Gastroesophageal sphincter (tissue), 4 donors: ENCODE results near the gene CCDC188. TPM values are rescaled to one million over a fixed set of nuclear protein-coding genes. Genes with fewer than 3 reads are reported as not detected.

Experiments used
- ATAC-seq: fragments of 150-250 bp; one replicate; pipeline ENCODE4 v1.9.1; 2016; ENCODE audit warnings: mild to moderate bottlenecking, moderate library complexity
- H3K27ac ChIP-seq, 4 donors: fragments of 200-600 bp; sonication (generic) in 3 of 4; 1 replicate in 3 of 4; 2 replicates in 1 of 4; pipeline ENCODE4 v1.5.1; 2016 to 2019
- H3K27me3 ChIP-seq: fragments of 200-600 bp; sonication (generic); one replicate; pipeline ENCODE4 v1.5.1; 2019
- H3K36me3 ChIP-seq, 2 donors: fragments of 200-600 bp; sonication (generic); one replicate each; pipeline ENCODE4 v1.5.1; 2019; ENCODE audit warnings: control low read depth in 1 of 2
- H3K4me1 ChIP-seq, 3 donors: fragments of 200-600 bp; sonication (generic); 1 replicate in 2 of 3; 2 replicates in 1 of 3; pipeline ENCODE4 v1.5.1; 2016 to 2019; ENCODE audit warnings: control low read depth in 2 of 3
- H3K4me3 ChIP-seq, 2 donors: fragments of 200-600 bp; sonication (generic); one replicate each; pipeline ENCODE4 v1.5.1; 2019; ENCODE audit warnings: mild to moderate bottlenecking in 1 of 2, moderate library complexity in 1 of 2
- H3K9me3 ChIP-seq, 3 donors: fragments of 200-600 bp; sonication (generic); one replicate each; pipeline ENCODE4 v1.5.1; 2017 to 2019; ENCODE audit warnings: control low read depth in 2 of 3
- CTCF ChIP-seq, 4 experiments: fragments of 200-600 bp in 2 of 4; fragments of 450-650 bp in 2 of 4; sonication (generic) in 1 of 4; IDR thresholded peaks; one replicate each; pipeline ENCODE4 v1.5.1; 2017 to 2019; ENCODE audit warnings: antibody characterized with exemption in 4 of 4, mild to moderate bottlenecking in 2 of 4, moderate library complexity in 2 of 4
- EP300 ChIP-seq: sonication (generic); formaldehyde crosslinking; IDR thresholded peaks from one replicate; pipeline ENCODE4 v1.6.1; 2017; ENCODE audit warnings: antibody characterized with exemption, mild to moderate bottlenecking
- POLR2A ChIP-seq, 2 donors: fragments of 450-650 bp; IDR thresholded peaks; one replicate each; pipeline ENCODE4 v1.6.1; 2017; ENCODE audit warnings: antibody characterized with exemption in 2 of 2, mild to moderate bottlenecking in 2 of 2, moderate library complexity in 1 of 2
- POLR2AphosphoS5 ChIP-seq: sonication (generic); formaldehyde crosslinking; IDR thresholded peaks from one replicate; pipeline ENCODE4 v1.6.1; 2017; ENCODE audit warnings: antibody characterized with exemption
- WGBS, 2 donors: methylation state at CpG; one replicate each; pipeline ENCODE4 v1.1.5; 2018; ENCODE audit warnings: low coverage in 1 of 2; 5-methylcytosine and 5-hydroxymethylcytosine counted together
- total RNA-seq, 4 donors: library from RNA; depleted of rRNA; stranded (reverse); fragments of >200 nt; gene quantifications; one replicate each; pipeline ENCODE4 v1.1.0, GENCODE V29; 2016

Gene CCDC188
- total RNA-seq, 4 donors from 2014 or later: not detected

- WGBS, 2 donors: 78% methylated on average over 8 of the region's 25 CpGs; no CpG with 5 or more reads in 1 of the 2 donors
- Histone ChIP-seq H3K27ac (peak overlapping the region in 1 of 4 donors; percentile 51), H3K9me3 (no peaks in the 10 kb centered on the region), H3K4me1 (peaks cover 4 to 68% (median 52%) of the 10 kb centered on the region in 3 donors), H3K36me3 (peaks cover 0 to 21% of the 10 kb centered on the region in 2 donors), H3K27me3 (no peaks in the 10 kb centered on the region), H3K4me3 (no peak overlapping the region)
- ATAC-seq: no peak
- TF ChIP-seq CTCF (IDR thresholded peaks at IDR 0.05): no peak
- TF ChIP-seq POLR2A (IDR thresholded peaks at IDR 0.05): no peak
- TF ChIP-seq POLR2AphosphoS5: no peak
- TF ChIP-seq EP300: no peak
Measured at GRCh38 chr22:20135806-20136602, 14.9 kb downstream of the CCDC188 start.

- TF ChIP-seq POLR2AphosphoS5: no peak
- TF ChIP-seq POLR2A (IDR thresholded peaks at IDR 0.05): no peak
- TF ChIP-seq CTCF (IDR thresholded peaks at IDR 0.05): no peak
- no peak for TF ChIP-seq EP300
- Histone ChIP-seq H3K27ac (peak overlapping the region in 1 of 4 donors; percentile 51), H3K9me3 (no peaks in the 10 kb centered on the region), H3K4me3 (no peak overlapping the region), H3K36me3 (peaks cover 0 to 14% of the 10 kb centered on the region in 2 donors), H3K4me1 (peaks cover 4 to 75% (median 52%) of the 10 kb centered on the region in 3 donors), H3K27me3 (no peaks in the 10 kb centered on the region)
- WGBS, 2 donors: no CpG with 5 or more reads among the region's 4 CpGs
- no peak for ATAC-seq
Measured at GRCh38 chr22:20135265-20135664, 15.6 kb downstream of the CCDC188 start.

- no peak for ATAC-seq
- peak overlapping the region in 1 of 4 donors; percentile 19 for H3K27ac ChIP-seq
- H3K36me3 ChIP-seq: peaks cover 0 to 1% of the 10 kb centered on the region in 2 donors
- TF ChIP-seq CTCF (IDR thresholded peaks at IDR 0.05) (no peak), POLR2AphosphoS5 (no peak), EP300 (no peak), POLR2A (IDR thresholded peaks at IDR 0.05) (no peak)
- H3K4me3 ChIP-seq: no peak overlapping the region
- no peaks in the 10 kb centered on the region for H3K9me3 ChIP-seq
- WGBS, 2 donors: 20% methylated on average over 2 of the region's 12 CpGs; no CpG with 5 or more reads in 1 of the 2 donors
- H3K4me1 ChIP-seq: peaks cover 4 to 78% (median 52%) of the 10 kb centered on the region in 3 donors
- H3K27me3 ChIP-seq: no peaks in the 10 kb centered on the region
Measured at GRCh38 chr22:20133930-20134549, 16.8 kb downstream of the CCDC188 start.

- Histone ChIP-seq H3K27ac (peak overlapping the region in 2 of 4 donors; percentile 95 to 99), H3K9me3 (no peaks in the 10 kb centered on the region), H3K36me3 (peaks cover 0 to 4% of the 10 kb centered on the region in 2 donors), H3K27me3 (no peaks in the 10 kb centered on the region), H3K4me3 (peak overlapping the region; percentile 75 to 99), H3K4me1 (peaks cover 4 to 67% (median 49%) of the 10 kb centered on the region in 3 donors)
- no peak for ATAC-seq
- TF ChIP-seq POLR2AphosphoS5 (no peak), EP300 (no peak), POLR2A (IDR thresholded peaks at IDR 0.05) (no peak), CTCF (IDR thresholded peaks at IDR 0.05) (no peak)
- 56% methylated on average over 6 of the region's 16 CpGs; no CpG with 5 or more reads in 1 of the 2 donors for WGBS, 2 donors
Measured at GRCh38 chr22:20132686-20133246, 18.1 kb downstream of the CCDC188 start.
